Stimulated activated CD4-positive, alpha-beta T cell treated with anti-CD3 and anti-CD28 coated beads, Interleukin-1b, Interleukin-23, amount 100 ng/mL, for 1 hour (primary cell): ENCODE results near the gene MYO10.

ENCODE experiments used
- DNase-seq, 2 donors: peaks; one replicate each; pipeline ENCODE4 v3.0.0-alpha.2; 2020; ENCODE audit warnings: low read depth in 2 of 2

The MYO10 gene

GRCh38 chr5:16916262-16916878, 19.7 kb downstream of the MYO10 start:
- DNase-seq, result no peak

- no peak for DNase-seq
Observed at GRCh38 chr5:16914584-16914983, 21.5 kb downstream of the MYO10 start.

GRCh38 chr5:16914108-16914435, 22.0 kb downstream of the MYO10 start:
- DNase-seq, result no peak

- no peak for DNase-seq
Observed at GRCh38 chr5:16913187-16914107, 22.6 kb downstream of the MYO10 start.

GRCh38 chr5:16912080-16912479, 24.0 kb downstream of the MYO10 start:
- DNase-seq, result no peak

GRCh38 chr5:16909464-16909863, 26.6 kb downstream of the MYO10 start:
- DNase-seq, result no peak

GRCh38 chr5:16907270-16907669, 28.8 kb downstream of the MYO10 start:
- DNase-seq, result no peak

GRCh38 chr5:16906255-16906654, 29.8 kb downstream of the MYO10 start:
- DNase-seq, result no peak

- DNase-seq, result no peak
Observed at GRCh38 chr5:16903480-16904300, 32.4 kb downstream of the MYO10 start.

GRCh38 chr5:16902846-16903245, 33.2 kb downstream of the MYO10 start:
- no peak for DNase-seq

GRCh38 chr5:16901021-16901644, 35.0 kb downstream of the MYO10 start:
- DNase-seq, result no peak

GRCh38 chr5:16899171-16899570, 36.9 kb downstream of the MYO10 start:
- no peak for DNase-seq

GRCh38 chr5:16897800-16898199, 38.3 kb downstream of the MYO10 start:
- DNase-seq, result no peak

- no peak for DNase-seq
Observed at GRCh38 chr5:16897284-16897704, 38.8 kb downstream of the MYO10 start.

GRCh38 chr5:16896767-16897166, 39.3 kb downstream of the MYO10 start:
- no peak for DNase-seq

- DNase-seq, result no peak
Observed at GRCh38 chr5:16894236-16895057, 41.6 kb downstream of the MYO10 start.

- DNase-seq, result no peak
Observed at GRCh38 chr5:16891033-16891432, 45.1 kb downstream of the MYO10 start.

GRCh38 chr5:16889972-16890519, 46.0 kb downstream of the MYO10 start:
- DNase-seq, result no peak

- DNase-seq, result no peak
Observed at GRCh38 chr5:16889203-16889971, 46.7 kb downstream of the MYO10 start.

GRCh38 chr5:16888694-16889124, 47.4 kb downstream of the MYO10 start:
- no peak for DNase-seq
